GM19043 (cell line): ENCODE measurements around the gene SCRT2.
"Not testable (repeated sequence)": the region's sequence is repeated elsewhere in the genome, so short reads cannot be mapped to it uniquely, and the experiment has no call there.

Source experiments
- ATAC-seq: cut with Tn5 transposase; IDR thresholded peaks from one replicate; pipeline ENCODE4 v1.9.1; 2021; ENCODE audit warnings: low read depth; ENCODE audit not compliant: unreplicated experiment

The SCRT2 gene

GRCh38 chr20:653590-654416 lies 21.8 kb downstream of the SCRT2 start:
- ATAC-seq, result no peak

GRCh38 chr20:653110-653589 lies 22.5 kb downstream of the SCRT2 start, which contains the start of gene SRXN1:
Gene SRXN1, minus strand, starts transcription at chr20:653200. Its CDS starts 15 bp downstream, at chr20:653185.
- ATAC-seq, result peak; percentile 85

GRCh38 chr20:652615-653109 lies 22.9 kb downstream of the SCRT2 start:
- ATAC-seq, result no peak

GRCh38 chr20:651713-652614 lies 23.6 kb downstream of the SCRT2 start:
- ATAC-seq, result no peak

- no peak for ATAC-seq
Measured at GRCh38 chr20:650954-651353, 24.6 kb downstream of the SCRT2 start.

- no peak for ATAC-seq
Measured at GRCh38 chr20:650281-650680, 25.3 kb downstream of the SCRT2 start.

GRCh38 chr20:647479-648019 lies 28.1 kb downstream of the SCRT2 start:
- ATAC-seq, result no peak

GRCh38 chr20:646868-647233 lies 28.8 kb downstream of the SCRT2 start:
- ATAC-seq, result no peak

- ATAC-seq, result no peak
Measured at GRCh38 chr20:646107-646867, 29.3 kb downstream of the SCRT2 start.

- peak; percentile 84 for ATAC-seq
Measured at GRCh38 chr20:645318-646106, 30.1 kb downstream of the SCRT2 start.

GRCh38 chr20:644692-645317 lies 30.8 kb downstream of the SCRT2 start:
- no peak for ATAC-seq

GRCh38 chr20:642398-643174 lies 33.0 kb downstream of the SCRT2 start:
- no peak for ATAC-seq

GRCh38 chr20:642013-642397 lies 33.6 kb downstream of the SCRT2 start:
- not testable (repeated sequence) for ATAC-seq

- no peak for ATAC-seq
Measured at GRCh38 chr20:641516-641875, 34.1 kb downstream of the SCRT2 start.

GRCh38 chr20:640674-641515 lies 34.7 kb downstream of the SCRT2 start:
- no peak for ATAC-seq

- ATAC-seq, result no peak
Measured at GRCh38 chr20:638579-638978, 37.0 kb downstream of the SCRT2 start.

GRCh38 chr20:637559-637958 lies 38.0 kb downstream of the SCRT2 start:
- ATAC-seq, result no peak
